HepG2 (cell line): ENCODE results near the gene COMMD3. TPM values are rescaled to one million over a fixed set of nuclear protein-coding genes. Genes with fewer than 3 reads are reported as not detected.

Experiments used
- BATF2 ChIP-seq: sonication (generic); formaldehyde crosslinking; IDR thresholded peaks from 2 replicates; pipeline ENCODE4 v1.8.0; 2022; ENCODE audit warnings: mild to moderate bottlenecking, missing genetic modification reagents, moderate library complexity
- GZF1 ChIP-seq: sonication (generic); formaldehyde crosslinking; IDR thresholded peaks from 2 replicates; pipeline ENCODE4 v1.5.1; 2020; ENCODE audit warnings: mild to moderate bottlenecking, missing genetic modification reagents
- HDAC2 ChIP-seq: sonication (generic); formaldehyde crosslinking; IDR thresholded peaks from 2 replicates; pipeline ENCODE4 v1.4.0; 2020; ENCODE audit warnings: missing genetic modification reagents
- HES4 ChIP-seq: sonication (generic); formaldehyde crosslinking; IDR thresholded peaks from 2 replicates; pipeline ENCODE4 v1.9.0; 2021; ENCODE audit warnings: mild to moderate bottlenecking, missing genetic modification reagents, borderline replicate concordance
- HNRNPK ChIP-seq: fragments of 200-400 bp; formaldehyde crosslinking; IDR thresholded peaks from 2 replicates; pipeline ENCODE4 v1.6.1; 2018; ENCODE audit warnings: low read length, low read depth, moderate library complexity, mild to moderate bottlenecking; ENCODE audit not compliant: poor library complexity, severe bottlenecking
- KAT8 ChIP-seq: IDR thresholded peaks from 2 replicates; pipeline ENCODE4 v1.6.1; 2016; ENCODE audit warnings: missing genetic modification reagents, missing compliant biosample characterization
- KDM1A ChIP-seq: IDR thresholded peaks from 2 replicates; pipeline ENCODE4 v1.6.1; 2016; ENCODE audit warnings: missing compliant biosample characterization
- MYPOP ChIP-seq: sonication (generic); formaldehyde crosslinking; IDR thresholded peaks from 2 replicates; pipeline ENCODE4 v1.8.1; 2023; ENCODE audit warnings: mild to moderate bottlenecking, moderate library complexity, missing genetic modification reagents
- NFKB2 ChIP-seq: sonication (generic); formaldehyde crosslinking; IDR thresholded peaks from 2 replicates; pipeline ENCODE4 v1.4.0; 2020; ENCODE audit warnings: missing genetic modification reagents, borderline replicate concordance
- RAD51 ChIP-seq: fragments of 450-650 bp; IDR thresholded peaks from 2 replicates; pipeline ENCODE4 v1.6.1; 2016; ENCODE audit warnings: borderline replicate concordance
- SKIL ChIP-seq: sonication (generic); formaldehyde crosslinking; IDR thresholded peaks from 2 replicates; pipeline ENCODE4 v1.8.0; 2022; ENCODE audit warnings: missing genetic modification reagents, mild to moderate bottlenecking, moderate library complexity, borderline replicate concordance
- SP140L ChIP-seq: sonication (generic); formaldehyde crosslinking; IDR thresholded peaks from 2 replicates; pipeline ENCODE4 v1.4.0; 2020; ENCODE audit warnings: missing genetic modification reagents, borderline replicate concordance
- ZNF766 ChIP-seq: sonication (generic); formaldehyde crosslinking; IDR thresholded peaks from 2 replicates; pipeline ENCODE4 v1.5.0; 2020; ENCODE audit warnings: missing genetic modification reagents, borderline replicate concordance
- ZNF83 ChIP-seq: sonication (generic); formaldehyde crosslinking; IDR thresholded peaks from 2 replicates; pipeline ENCODE4 v1.4.0; 2020; ENCODE audit warnings: missing genetic modification reagents, mild to moderate bottlenecking, borderline replicate concordance
- polyA plus RNA-seq, 8 experiments: library from polyadenylated mRNA; depleted of rRNA in 3 of 8; stranded (reverse) in 7 of 8; unstranded in 1 of 8; fragments of >200 nt; fragmentation: Illumina TruSeq in 4 of 8; extraction: Trizol in 4 of 8; gene quantifications; 2 replicates each; pipeline versions ENCODE4 v1.2.1 to v1.2.3, GENCODE V29; 2011 to 2016; ENCODE audit warnings: low read depth in 4 of 8, missing spikeins in 1 of 8, mixed read lengths in 1 of 8; ENCODE audit not compliant: insufficient read depth in 1 of 8
- total RNA-seq, 5 experiments: library from RNA; depleted of rRNA; stranded (reverse); fragments of >200 nt; fragmentation: Illumina TruSeq; extraction: Trizol; gene quantifications; 2 replicates each; pipeline ENCODE4 v1.2.3, GENCODE V29; 2016; ENCODE audit warnings: low read depth in 1 of 5
- TF ChIP-seq, protein P1 (sequence below): sonication (generic); formaldehyde crosslinking; IDR thresholded peaks from 2 replicates; pipeline ENCODE4 v1.8.1; 2022; ENCODE audit warnings: mild to moderate bottlenecking, missing genetic modification reagents
- TF ChIP-seq, protein P2 (sequence below): sonication (generic); formaldehyde crosslinking; IDR thresholded peaks from 2 replicates; pipeline ENCODE4 v1.5.0; 2020; ENCODE audit warnings: mild to moderate bottlenecking, missing genetic modification reagents
- TF ChIP-seq, protein P3 (sequence below): sonication (generic); formaldehyde crosslinking; IDR thresholded peaks from 2 replicates; pipeline ENCODE4 v1.4.0; 2020; ENCODE audit warnings: mild to moderate bottlenecking, missing genetic modification reagents
- TF ChIP-seq, protein P4 (sequence below): sonication (generic); formaldehyde crosslinking; conservative IDR thresholded peaks from 2 replicates; pipeline ENCODE4 v1.5.0; 2020; ENCODE audit warnings: missing genetic modification reagents

COMMD3 gene
- total and polyA plus RNA-seq, 2 of the 13 experiments (the other 11 are each of a cell fraction or from before 2014, with no cell fraction given) = 38.7 to 54.4 TPM

DNA sequence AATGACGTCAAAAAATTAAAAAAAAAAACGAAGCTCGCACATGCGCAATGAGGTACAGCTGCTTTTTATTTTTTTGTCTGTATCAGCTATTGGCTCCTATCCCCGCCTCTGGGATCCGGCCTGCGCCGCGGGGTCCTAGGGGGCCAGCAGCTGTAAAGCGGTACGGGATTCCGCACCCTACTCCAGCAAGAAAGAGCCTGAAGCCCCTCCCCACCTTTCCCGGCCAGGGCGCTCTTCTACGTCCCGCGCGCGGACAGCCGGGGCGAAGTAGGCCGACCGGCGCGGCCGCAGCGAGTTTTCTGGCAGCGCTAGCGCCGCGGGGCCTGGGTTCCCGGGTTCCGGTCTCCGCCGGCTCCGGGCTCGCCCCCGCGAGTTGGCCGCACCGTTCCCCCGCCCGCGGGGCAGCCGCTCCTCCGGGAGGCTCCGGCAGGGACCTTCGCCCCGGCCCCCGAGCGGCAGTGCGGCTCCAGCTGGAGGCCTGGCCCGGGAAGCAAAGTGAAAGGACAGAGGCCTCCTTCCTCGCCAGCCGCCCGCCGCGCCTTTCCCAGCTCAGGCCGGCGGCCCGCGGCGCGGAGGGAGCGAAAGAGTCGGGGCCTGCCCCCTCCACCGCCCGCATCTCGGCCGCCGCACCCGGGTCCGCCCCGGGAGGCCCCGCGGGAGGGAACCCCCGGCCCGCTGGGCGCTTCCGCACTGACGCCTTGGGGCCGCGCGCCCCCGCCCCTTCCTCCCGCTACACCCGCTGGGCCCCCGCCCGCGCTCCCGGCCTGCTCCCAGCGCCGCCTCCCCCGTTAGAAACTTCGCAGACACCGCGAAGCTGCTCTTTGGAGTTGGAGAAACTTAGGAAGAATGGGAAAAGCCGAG is 24.4 kb downstream of the COMMD3 start (continued):
- TF ChIP-seq ZNF766 (CRISPR knock-in tag) (peak; percentile 81; the same call in 1 of the 2 replicates), HNRNPK (peak; percentile 45), KDM1A (CRISPR knock-in tag) (no peak), ZNF83 (CRISPR knock-in tag) (peak; percentile 58; the same call in 1 of the 2 replicates), SKIL (CRISPR knock-in tag) (no peak), MYPOP (CRISPR knock-in tag) (peak; percentile 43; the same call in 1 of the 2 replicates), RAD51 (no peak), HDAC2 (0 out of 2 replicates have a peak, but pooled peaks have one; percentile 15), NFKB2 (peak; percentile 51; the same call in 1 of the 2 replicates), SP140L (CRISPR knock-in tag) (no peak), KAT8 (CRISPR knock-in tag) (peak; percentile 10; the same call in 1 of the 2 replicates), BATF2 (CRISPR knock-in tag) (no peak), HES4 (CRISPR knock-in tag) (no peak), GZF1 (CRISPR knock-in tag) (no peak)
- TF ChIP-seq, protein P1, sequence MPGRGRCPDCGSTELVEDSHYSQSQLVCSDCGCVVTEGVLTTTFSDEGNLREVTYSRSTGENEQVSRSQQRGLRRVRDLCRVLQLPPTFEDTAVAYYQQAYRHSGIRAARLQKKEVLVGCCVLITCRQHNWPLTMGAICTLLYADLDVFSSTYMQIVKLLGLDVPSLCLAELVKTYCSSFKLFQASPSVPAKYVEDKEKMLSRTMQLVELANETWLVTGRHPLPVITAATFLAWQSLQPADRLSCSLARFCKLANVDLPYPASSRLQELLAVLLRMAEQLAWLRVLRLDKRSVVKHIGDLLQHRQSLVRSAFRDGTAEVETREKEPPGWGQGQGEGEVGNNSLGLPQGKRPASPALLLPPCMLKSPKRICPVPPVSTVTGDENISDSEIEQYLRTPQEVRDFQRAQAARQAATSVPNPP (CRISPR knock-in tag) = 0 out of 2 replicates have a peak, but pooled peaks have one; percentile 32
- TF ChIP-seq, protein P2, sequence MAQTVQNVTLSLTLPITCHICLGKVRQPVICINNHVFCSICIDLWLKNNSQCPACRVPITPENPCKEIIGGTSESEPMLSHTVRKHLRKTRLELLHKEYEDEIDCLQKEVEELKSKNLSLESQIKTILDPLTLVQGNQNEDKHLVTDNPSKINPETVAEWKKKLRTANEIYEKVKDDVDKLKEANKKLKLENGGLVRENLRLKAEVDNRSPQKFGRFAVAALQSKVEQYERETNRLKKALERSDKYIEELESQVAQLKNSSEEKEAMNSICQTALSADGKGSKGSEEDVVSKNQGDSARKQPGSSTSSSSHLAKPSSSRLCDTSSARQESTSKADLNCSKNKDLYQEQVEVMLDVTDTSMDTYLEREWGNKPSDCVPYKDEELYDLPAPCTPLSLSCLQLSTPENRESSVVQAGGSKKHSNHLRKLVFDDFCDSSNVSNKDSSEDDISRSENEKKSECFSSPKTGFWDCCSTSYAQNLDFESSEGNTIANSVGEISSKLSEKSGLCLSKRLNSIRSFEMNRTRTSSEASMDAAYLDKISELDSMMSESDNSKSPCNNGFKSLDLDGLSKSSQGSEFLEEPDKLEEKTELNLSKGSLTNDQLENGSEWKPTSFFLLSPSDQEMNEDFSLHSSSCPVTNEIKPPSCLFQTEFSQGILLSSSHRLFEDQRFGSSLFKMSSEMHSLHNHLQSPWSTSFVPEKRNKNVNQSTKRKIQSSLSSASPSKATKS (CRISPR knock-in tag) = no peak
- TF ChIP-seq, protein P3, sequence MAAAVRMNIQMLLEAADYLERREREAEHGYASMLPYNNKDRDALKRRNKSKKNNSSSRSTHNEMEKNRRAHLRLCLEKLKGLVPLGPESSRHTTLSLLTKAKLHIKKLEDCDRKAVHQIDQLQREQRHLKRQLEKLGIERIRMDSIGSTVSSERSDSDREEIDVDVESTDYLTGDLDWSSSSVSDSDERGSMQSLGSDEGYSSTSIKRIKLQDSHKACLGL = peak; percentile 12; the same call in 1 of the 2 replicates
- TF ChIP-seq, protein P4, sequence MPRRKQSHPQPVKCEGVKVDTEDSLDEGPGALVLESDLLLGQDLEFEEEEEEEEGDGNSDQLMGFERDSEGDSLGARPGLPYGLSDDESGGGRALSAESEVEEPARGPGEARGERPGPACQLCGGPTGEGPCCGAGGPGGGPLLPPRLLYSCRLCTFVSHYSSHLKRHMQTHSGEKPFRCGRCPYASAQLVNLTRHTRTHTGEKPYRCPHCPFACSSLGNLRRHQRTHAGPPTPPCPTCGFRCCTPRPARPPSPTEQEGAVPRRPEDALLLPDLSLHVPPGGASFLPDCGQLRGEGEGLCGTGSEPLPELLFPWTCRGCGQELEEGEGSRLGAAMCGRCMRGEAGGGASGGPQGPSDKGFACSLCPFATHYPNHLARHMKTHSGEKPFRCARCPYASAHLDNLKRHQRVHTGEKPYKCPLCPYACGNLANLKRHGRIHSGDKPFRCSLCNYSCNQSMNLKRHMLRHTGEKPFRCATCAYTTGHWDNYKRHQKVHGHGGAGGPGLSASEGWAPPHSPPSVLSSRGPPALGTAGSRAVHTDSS = no peak
